ENCODE data around the gene CYP2C9.

The CYP2C9 gene

GRCh38 chr10:95035332-95036295 lies 97.2 kb downstream of the CYP2C9 start:
- in situ Hi-C loops (cut with HindIII; ENCODE audit: low sequenced_read_pairs) = no loop called here

GRCh38 chr10:95039281-95039680 lies 100.8 kb downstream of the CYP2C9 start:
- in situ Hi-C loops (cut with HindIII; ENCODE audit: low sequenced_read_pairs) = no loop called here
